GM13976 (cell line): Measurements from ENCODE around the gene SPOP.

Experiments
- DNase-seq: peaks from one replicate; pipeline ENCODE4 v3.0.0; 2012; ENCODE audit warnings: low spot score
- in situ Hi-C: fragments of 300-500 bp; cut with MboI; formaldehyde crosslinking; loops from one replicate; pipeline ENCODE4 v1.12.0; 2022; ENCODE audit warnings: low sequenced_read_pairs, mixed read lengths, inconsistent platforms; ENCODE audit not compliant: unreplicated experiment
- TF ChIP-seq, protein P1 (sequence below): IDR thresholded peaks from 2 replicates; pipeline ENCODE4 v1.5.1; 2012; ENCODE audit warnings: borderline replicate concordance, mild to moderate bottlenecking; ENCODE audit not compliant: insufficient read depth; ENCODE audit errors: extremely low read depth, missing control alignments, control extremely low read depth

SPOP gene

DNA sequence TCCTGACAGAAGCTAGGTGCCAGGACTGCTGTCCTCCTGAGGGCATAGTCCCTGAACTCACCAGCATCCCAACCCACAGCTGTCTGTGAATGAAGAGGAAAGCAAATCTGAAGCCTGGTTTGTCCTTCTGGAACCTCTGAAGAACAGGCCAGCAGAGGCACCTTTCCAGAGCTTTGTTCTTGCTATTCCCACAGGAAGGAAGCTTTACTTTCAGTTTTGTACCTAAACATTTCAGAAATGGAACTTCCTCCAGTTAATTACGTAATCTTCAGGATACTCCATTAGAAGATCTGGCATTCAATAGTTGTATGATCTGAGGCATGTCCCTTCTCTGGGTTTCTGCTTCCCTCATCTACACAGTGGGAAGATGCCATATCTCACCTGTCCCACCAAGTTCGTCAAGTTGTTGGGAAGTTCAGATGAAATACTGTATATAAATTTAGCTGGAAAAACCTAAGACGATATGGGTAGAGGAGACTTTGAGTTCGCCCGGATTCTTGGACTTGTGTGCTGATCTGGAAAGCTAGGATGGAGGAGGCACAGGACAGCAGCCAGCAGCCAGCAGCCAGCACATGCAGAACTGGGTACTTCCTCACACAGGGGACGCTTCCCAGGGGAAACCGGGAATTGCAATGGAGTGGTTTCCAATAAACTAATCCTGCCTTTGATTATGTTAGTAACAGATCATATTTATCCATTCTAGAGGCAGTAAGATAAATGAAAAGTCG, 79.8 kb downstream of the SPOP start:
- in situ Hi-C loops = no loop called here
- no peak for DNase-seq
- TF ChIP-seq, protein P1, sequence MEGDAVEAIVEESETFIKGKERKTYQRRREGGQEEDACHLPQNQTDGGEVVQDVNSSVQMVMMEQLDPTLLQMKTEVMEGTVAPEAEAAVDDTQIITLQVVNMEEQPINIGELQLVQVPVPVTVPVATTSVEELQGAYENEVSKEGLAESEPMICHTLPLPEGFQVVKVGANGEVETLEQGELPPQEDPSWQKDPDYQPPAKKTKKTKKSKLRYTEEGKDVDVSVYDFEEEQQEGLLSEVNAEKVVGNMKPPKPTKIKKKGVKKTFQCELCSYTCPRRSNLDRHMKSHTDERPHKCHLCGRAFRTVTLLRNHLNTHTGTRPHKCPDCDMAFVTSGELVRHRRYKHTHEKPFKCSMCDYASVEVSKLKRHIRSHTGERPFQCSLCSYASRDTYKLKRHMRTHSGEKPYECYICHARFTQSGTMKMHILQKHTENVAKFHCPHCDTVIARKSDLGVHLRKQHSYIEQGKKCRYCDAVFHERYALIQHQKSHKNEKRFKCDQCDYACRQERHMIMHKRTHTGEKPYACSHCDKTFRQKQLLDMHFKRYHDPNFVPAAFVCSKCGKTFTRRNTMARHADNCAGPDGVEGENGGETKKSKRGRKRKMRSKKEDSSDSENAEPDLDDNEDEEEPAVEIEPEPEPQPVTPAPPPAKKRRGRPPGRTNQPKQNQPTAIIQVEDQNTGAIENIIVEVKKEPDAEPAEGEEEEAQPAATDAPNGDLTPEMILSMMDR = no peak

DNA sequence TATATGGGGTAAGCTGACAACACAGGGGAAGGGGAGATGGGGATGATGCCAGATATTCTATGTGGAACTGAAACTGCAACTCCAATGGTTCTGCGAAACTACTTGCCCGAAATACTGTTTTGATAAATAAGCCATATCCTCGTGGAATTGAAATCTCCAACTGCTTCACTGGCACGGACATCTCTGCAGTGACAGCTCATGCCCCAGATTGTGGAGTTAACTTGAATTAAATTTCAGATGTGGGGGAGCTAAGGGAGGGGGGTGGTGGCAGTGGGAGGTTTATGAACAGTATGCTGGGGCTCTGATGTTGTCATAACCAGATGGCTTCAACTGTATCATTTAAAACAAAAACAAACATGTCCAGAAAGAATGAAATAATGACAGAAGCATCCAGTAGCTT, 80.5 kb downstream of the SPOP start:
- DNase-seq = no peak
- TF ChIP-seq, protein P1 = no peak
- in situ Hi-C loops = no loop called here

DNA sequence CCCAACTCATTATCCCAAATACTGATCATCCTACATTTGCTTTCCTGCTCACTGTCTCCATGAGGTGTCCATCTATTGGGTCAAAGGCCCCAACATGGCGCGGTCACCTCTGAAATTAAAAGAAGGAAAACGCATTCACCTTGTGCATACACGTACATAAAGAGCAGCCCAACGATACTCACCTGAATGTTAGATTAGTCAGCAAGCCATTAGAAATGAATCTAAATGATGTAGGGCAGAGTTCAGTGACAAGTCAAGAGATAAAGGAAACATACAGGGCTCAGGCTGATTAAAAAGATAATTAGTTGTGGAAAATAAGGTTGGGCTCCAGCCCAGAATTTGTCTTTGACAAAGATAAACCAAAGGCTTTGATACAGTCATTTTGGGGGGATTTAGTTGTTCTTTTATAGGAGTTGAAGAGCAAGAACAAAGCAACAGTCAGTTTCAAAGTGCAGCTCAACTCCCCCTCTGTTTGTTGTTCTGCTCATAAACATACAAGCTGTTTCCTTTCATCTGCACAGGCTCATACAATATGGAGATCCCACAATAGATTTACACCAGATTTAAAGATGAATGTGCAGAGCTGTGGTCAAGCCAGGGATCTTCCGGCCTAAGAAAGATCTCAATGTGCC, 81.2 kb downstream of the SPOP start:
- DNase-seq = no peak
- in situ Hi-C loops = no loop called here
- TF ChIP-seq, protein P1 = no peak

DNA sequence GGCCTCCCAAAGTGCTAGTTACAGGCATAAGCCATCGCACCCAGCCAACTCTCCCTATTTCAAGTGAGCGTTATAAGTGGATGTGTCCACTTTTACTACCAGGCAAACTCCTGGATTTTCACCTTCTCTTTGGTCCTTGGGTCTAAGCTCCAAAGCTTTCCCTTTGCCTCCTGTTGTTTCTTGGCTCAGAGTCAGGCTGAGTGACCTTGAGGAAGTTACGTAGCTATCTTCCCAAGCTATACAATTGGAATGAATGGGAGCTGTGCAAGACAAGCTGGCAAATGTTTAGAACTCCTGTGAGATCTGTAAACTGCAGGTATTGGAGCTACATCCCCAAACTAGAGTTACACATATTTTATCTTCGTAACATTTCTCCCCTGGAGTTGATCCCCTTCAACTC, 81.9 kb downstream of the SPOP start:
- no peak for DNase-seq
- in situ Hi-C loops = no loop called here
- TF ChIP-seq, protein P1 = no peak

DNA sequence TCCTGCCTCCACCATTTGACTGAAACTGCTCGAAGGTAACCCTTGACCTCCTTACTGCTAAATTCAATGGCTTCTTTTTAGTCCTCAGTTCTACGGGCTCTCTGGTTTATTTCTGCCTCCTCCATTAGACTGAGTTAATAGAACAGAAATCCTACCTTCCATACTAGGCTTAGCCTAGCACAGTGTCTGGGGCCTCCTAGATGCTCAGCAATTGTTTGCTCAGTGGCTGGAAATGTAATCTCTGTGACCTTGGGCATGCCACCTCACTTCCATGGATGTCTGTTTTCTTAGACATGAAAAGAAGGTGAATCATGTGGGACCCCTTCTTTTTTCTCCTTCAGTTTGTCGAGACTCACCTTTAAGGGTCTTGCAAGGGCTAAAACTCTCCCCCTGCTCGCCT, 82.6 kb downstream of the SPOP start:
- no peak for DNase-seq
- in situ Hi-C loops = no loop called here
- TF ChIP-seq, protein P1 = no peak

DNA sequence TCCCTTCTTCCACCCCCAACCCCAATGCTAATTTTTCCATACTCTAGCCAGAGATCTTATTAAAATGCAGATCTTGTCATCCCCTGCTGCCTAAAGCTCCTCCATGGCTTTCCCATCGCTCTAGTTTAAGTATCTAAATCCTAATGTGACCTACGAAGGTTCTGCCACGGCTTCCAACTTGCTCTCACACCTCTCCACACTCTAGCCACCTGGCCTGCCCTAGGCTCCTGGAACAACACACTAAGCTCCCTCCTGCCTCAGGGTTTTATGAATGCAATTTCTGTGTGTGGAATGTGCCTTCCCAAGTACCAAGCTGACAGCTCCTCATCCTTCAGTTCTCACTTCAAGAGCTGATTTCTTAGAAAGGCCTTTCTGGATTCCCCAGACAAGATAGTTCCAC, 85.6 kb downstream of the SPOP start:
- TF ChIP-seq, protein P1 = no peak
- no peak for DNase-seq
- in situ Hi-C loops = no loop called here
